Measurements from ENCODE around the gene DBF4.
"Not testable (repeated sequence)": the region's sequence is repeated elsewhere in the genome, so short reads cannot be mapped to it uniquely, and the experiment has no call there.

Gene DBF4

DNA sequence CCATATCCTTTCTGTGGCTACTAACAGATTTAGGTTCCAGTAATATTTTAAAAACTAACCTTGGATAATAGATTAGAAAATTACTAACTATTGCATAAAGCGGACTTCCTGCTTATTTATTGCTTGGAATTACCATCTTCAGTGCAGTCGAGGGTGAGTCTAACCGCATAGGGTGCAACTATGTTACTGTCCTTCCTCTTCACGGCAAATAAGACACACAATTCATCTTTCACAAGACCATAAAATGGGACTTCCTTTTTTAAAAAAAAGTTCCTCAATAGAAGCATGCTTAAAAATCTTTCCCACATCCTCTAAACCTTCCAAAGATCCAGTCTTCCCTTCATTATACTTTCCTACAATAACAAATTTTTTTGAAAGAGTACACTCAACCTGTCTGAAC, 2.2 kb upstream of the DBF4 start:
- no peak for TF ChIP-seq ZNF274 (IDR thresholded peaks at IDR 0.05; ENCODE audit: low read depth, low read length)

DNA sequence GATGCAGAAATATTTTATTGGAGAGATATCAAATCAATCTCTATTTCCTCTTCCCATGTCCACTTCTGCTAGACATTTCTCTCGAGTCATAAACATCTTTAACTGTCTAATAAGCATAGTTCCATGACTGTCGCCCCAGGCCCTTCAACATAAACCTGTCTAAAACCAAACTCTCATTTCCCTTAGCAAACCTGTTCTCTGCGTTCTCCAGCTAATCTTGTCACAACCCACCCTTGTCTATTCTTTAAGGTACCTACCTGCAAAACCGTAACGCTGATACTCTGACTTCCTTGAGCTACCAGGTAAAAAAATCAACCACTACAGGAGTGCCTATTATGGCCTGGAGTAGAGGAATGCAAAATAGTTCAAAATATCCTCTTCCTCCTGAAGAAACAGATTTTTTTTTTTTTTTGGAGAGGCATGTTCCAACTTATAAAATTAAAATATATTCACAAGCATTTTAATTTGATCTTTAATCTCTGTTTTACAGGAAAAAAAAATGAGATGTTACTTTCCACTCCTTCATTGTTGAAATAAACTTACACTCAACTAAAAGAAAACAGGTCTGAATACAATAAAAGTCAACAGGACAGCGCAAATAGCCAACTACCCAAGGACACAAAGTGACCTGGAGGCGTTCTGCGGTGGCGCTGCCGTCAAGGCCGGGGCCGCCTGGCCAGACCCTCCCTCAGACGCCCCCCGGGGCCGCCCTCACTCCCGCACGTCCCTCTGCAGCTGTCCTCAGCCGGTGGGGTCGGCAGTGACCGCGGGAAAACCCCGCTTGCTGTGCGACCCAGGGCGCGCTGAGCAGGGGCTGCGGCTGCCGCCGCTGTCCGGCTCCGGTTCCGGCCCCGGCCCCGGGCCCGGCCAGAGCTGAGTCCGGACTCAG, 898 bp upstream of the DBF4 start:
- no peak for TF ChIP-seq ZNF274 (IDR thresholded peaks at IDR 0.05; ENCODE audit: low read depth, low read length)
- H3K4me3 ChIP-seq (ENCODE audit: low read length): peak overlapping the region; percentile 97

More for the DNA sequence above, 2.2 kb upstream of the DBF4 start:
- H3K4me3 ChIP-seq (ENCODE audit: low read length): peak overlapping the region; percentile 97; the same call in 1 of the 2 replicates

GRCh38 chr7:87876869-87877234, 559 bp downstream of the DBF4 start:
- H3K4me3 ChIP-seq (ENCODE audit: low read length): peak overlapping the region; percentile 93
- no peak for TF ChIP-seq ZNF274 (IDR thresholded peaks at IDR 0.05; ENCODE audit: low read depth, low read length)

DNA sequence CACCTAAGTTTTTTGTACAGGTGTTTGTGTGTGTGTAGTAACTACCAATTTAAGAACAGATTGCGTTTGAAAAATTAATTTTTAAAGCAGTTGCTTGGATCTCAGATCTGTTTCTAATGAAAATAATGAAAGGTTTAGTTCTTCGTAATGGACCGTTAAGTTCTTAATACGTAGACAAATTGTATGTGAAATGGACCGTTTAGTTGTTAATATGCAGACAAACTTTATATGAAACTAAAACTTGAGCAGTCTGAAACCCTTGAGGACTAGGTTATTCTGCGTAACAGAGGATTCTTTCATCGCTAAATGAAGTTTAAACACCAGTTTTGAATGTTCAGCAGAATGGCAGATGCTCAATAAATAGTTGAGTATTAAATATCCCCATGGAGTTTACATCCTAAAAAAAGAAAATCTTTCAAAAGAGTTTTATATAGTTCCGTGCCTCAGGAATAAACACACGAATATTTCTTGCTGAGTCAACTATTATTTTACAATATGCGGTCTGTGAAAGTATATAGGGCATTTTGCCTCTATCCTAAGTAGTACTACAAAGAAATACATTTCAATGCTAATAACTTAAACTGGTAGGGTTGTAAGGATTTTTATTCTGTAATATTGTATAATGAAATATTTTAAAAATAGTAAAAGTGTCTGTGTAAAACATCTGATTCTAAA, 1.2 kb downstream of the DBF4 start:
- H3K4me3 ChIP-seq (ENCODE audit: low read length): peak overlapping the region; percentile 93
- TF ChIP-seq ZNF274 (IDR thresholded peaks at IDR 0.05; ENCODE audit: low read depth, low read length): no peak

GRCh38 chr7:87878208-87878735, 2.0 kb downstream of the DBF4 start:
- H3K4me3 ChIP-seq (ENCODE audit: low read length): peak overlapping the region; percentile 93; the same call in 1 of the 2 replicates
- no peak for TF ChIP-seq ZNF274 (IDR thresholded peaks at IDR 0.05; ENCODE audit: low read depth, low read length)

DNA sequence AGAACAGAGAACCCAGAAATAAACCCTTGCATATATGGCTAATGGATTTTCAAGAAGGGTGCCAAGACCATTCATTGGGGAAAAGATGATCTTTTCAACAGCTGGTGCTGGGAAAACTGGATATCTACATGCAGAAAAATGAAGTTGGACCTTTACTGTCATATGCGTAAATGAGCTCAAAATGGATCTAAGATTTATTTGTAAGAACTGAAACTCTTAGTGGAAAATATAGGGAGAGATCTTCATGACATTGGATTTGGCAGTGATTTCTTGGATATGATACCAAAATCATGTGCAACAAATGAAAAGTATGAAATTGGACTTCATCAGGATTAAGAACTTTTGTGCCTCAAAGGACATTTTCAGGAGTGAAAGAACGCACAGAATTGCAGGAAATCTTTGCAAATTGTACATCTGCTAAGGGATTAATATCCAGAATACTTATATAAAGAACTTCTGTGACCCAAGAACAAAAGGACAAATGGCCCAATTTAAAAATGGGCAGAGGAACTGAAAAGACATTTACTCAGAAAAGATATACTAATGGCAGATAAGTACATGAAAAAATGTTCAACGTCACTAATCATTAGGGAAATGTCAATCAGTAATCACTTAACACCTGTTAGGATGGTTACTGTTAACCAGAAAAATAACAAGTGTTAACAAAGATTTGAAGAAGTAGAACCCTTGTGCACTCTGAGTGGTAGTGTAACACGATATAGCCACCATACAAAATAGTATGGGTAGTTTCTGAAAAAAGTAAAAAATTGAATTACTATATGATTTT, 6.1 kb downstream of the DBF4 start:
- TF ChIP-seq ZNF274 (IDR thresholded peaks at IDR 0.05; ENCODE audit: low read depth, low read length): no peak
- H3K4me3 ChIP-seq (ENCODE audit: low read length): no peak overlapping the region

GRCh38 chr7:87885018-87885417, 8.7 kb downstream of the DBF4 start:
- no peak for TF ChIP-seq ZNF274 (IDR thresholded peaks at IDR 0.05; ENCODE audit: low read depth, low read length)
- H3K4me3 ChIP-seq (ENCODE audit: low read length): no peak overlapping the region

GRCh38 chr7:87886875-87887274, 10.6 kb downstream of the DBF4 start:
- H3K4me3 ChIP-seq (ENCODE audit: low read length): no peak overlapping the region
- no peak for TF ChIP-seq ZNF274 (IDR thresholded peaks at IDR 0.05; ENCODE audit: low read depth, low read length)

GRCh38 chr7:87895363-87895762, 19.1 kb downstream of the DBF4 start:
- no peak overlapping the region for H3K4me3 ChIP-seq (ENCODE audit: low read length)
- TF ChIP-seq ZNF274 (IDR thresholded peaks at IDR 0.05; ENCODE audit: low read depth, low read length): no peak

GRCh38 chr7:87899255-87899654, 23.0 kb downstream of the DBF4 start:
- TF ChIP-seq ZNF274 (IDR thresholded peaks at IDR 0.05; ENCODE audit: low read depth, low read length): no peak
- no peak overlapping the region for H3K4me3 ChIP-seq (ENCODE audit: low read length)

DNA sequence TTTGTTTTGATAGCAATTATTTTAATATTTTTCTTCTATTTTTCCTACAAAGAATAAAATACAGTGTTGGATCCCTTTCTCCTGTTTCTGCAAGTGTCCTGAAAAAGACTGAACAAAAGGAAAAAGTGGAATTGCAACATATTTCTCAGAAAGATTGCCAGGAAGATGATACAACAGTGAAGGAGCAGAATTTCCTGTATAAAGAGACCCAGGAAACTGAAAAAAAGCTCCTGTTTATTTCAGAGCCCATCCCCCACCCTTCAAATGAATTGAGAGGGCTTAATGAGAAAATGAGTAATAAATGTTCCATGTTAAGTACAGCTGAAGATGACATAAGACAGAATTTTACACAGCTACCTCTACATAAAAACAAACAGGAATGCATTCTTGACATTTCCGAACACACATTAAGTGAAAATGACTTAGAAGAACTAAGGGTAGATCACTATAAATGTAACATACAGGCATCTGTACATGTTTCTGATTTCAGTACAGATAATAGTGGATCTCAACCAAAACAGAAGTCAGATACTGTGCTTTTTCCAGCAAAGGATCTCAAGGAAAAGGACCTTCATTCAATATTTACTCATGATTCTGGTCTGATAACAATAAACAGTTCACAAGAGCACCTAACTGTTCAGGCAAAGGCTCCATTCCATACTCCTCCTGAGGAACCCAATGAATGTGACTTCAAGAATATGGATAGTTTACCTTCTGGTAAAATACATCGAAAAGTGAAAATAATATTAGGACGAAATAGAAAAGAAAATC, 31.0 kb downstream of the DBF4 start:
- not testable (repeated sequence) for H3K4me3 ChIP-seq (ENCODE audit: low read length)

- H3K4me3 ChIP-seq (ENCODE audit: low read length): not testable (repeated sequence)
These were observed 32.5 kb downstream of the DBF4 start for GRCh38 chr7:87908814-87909213.

GRCh38 chr7:87912121-87912520, 35.8 kb downstream of the DBF4 start:
- H3K4me3 ChIP-seq (ENCODE audit: low read length): no peak overlapping the region
- no peak for TF ChIP-seq ZNF274 (IDR thresholded peaks at IDR 0.05; ENCODE audit: low read depth, low read length)

DNA sequence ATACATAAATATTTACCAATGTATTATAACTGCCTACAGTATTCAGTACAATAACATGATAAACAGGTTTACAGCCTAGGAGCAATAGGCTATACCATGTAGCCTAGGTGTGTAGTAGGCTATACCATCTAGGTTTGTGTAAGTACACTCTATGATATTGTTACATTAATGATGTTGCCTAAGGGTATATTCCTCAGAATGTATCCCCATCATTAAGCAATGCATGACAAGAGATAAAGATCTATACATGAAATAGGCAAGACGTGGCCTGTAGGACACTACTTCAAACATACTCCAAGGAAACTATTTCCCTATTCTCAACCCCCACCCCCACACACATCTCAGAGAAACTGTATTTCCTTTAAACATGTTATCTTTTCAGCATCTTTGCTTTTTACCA, 42.4 kb downstream of the DBF4 start:
- TF ChIP-seq ZNF274 (IDR thresholded peaks at IDR 0.05; ENCODE audit: low read depth, low read length): no peak
- H3K4me3 ChIP-seq (ENCODE audit: low read length): no peak overlapping the region
